AG04450 (cell line): Measurements from ENCODE around the gene KCNIP2. TPM values are rescaled to one million over a fixed set of nuclear protein-coding genes. Genes with fewer than 3 reads are reported as not detected.

Experiments used
- CTCF ChIA-PET: fragments of 300-600, 350-600 bp; formaldehyde crosslinking; extraction: SDS; loops from one replicate; lab custom pipeline; 2022; ENCODE audit warnings: antibody characterized with exemption, inconsistent platforms; lab: Charles Lee
- POLR2A ChIA-PET: fragments of 350-600 bp; formaldehyde crosslinking; extraction: SDS; loops from one replicate; lab custom pipeline; 2021; ENCODE audit warnings: antibody characterized with exemption, inconsistent platforms; lab: Yijun Ruan, JAX
- DNase-seq: peaks from one replicate; pipeline ENCODE4 v3.0.0-alpha.2; 2011; ENCODE audit warnings: low read depth, low spot score
- H3K27ac ChIP-seq: one replicate; pipeline ENCODE4 v1.5.1; 2012; ENCODE audit warnings: low read depth, low read length, control low read depth
- H3K27me3 ChIP-seq: one replicate; pipeline ENCODE4 v1.6.0; 2012; ENCODE audit warnings: low read length; ENCODE audit not compliant: control insufficient read depth, insufficient read depth
- H3K4me3 ChIP-seq: 2 replicates; pipeline ENCODE4 v1.5.1; 2011; ENCODE audit warnings: mild to moderate bottlenecking, low read depth, low read length, control low read depth
- H3K9me3 ChIP-seq: 2 replicates; pipeline ENCODE4 v1.5.1; 2012; ENCODE audit warnings: low read length; ENCODE audit not compliant: control insufficient read depth, insufficient read depth
- polyA minus RNA-seq: library from RNA; depleted of rRNA, polyadenylated mRNA; stranded (reverse); fragments of >200 nt; gene quantifications from 2 replicates; pipeline ENCODE4 v1.2.3, GENCODE V29; 2011; rRNA and poly(A)+ RNA removed
- polyA plus RNA-seq: library from polyadenylated mRNA; depleted of rRNA; stranded (reverse); fragments of >200 nt; gene quantifications from 2 replicates; pipeline ENCODE4 v1.2.3, GENCODE V29; 2011; rRNA removed
- TF ChIP-seq, protein P1 (sequence below): IDR thresholded peaks from 2 replicates; pipeline ENCODE4 v1.5.1; 2011; ENCODE audit warnings: low read depth, low read length, control low read depth, inconsistent platforms

Gene KCNIP2
- polyA plus RNA-seq (0.40 and 0.61 TPM in 2 replicates), polyA minus RNA-seq (0.74 and 1.1 TPM in 2 replicates)

- POLR2A ChIA-PET: no interaction called here
- TF ChIP-seq, protein P1, sequence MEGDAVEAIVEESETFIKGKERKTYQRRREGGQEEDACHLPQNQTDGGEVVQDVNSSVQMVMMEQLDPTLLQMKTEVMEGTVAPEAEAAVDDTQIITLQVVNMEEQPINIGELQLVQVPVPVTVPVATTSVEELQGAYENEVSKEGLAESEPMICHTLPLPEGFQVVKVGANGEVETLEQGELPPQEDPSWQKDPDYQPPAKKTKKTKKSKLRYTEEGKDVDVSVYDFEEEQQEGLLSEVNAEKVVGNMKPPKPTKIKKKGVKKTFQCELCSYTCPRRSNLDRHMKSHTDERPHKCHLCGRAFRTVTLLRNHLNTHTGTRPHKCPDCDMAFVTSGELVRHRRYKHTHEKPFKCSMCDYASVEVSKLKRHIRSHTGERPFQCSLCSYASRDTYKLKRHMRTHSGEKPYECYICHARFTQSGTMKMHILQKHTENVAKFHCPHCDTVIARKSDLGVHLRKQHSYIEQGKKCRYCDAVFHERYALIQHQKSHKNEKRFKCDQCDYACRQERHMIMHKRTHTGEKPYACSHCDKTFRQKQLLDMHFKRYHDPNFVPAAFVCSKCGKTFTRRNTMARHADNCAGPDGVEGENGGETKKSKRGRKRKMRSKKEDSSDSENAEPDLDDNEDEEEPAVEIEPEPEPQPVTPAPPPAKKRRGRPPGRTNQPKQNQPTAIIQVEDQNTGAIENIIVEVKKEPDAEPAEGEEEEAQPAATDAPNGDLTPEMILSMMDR: peak; percentile 39
- Histone ChIP-seq H3K27ac (no peak within 1 kb of the TSS), H3K4me3 (no peak within 1 kb of the TSS), H3K27me3 (peaks cover 3% of the 10 kb centered on the region), H3K9me3 (no peaks in the 10 kb centered on the region)
- DNase-seq: no peak
- CTCF ChIA-PET: interaction anchor here (0.5 to 6.3 kb wide), 7 partner anchors 12 to 201 kb away, joined by 3 to 256 read pairs (median 4); no protein-coding TSS in a partner anchor
Measured at GRCh38 chr10:101843032-101844021, at the start of gene KCNIP2. Gene KCNIP2 (minus strand): TSS chr10:101843800. CDS start chr10:101843568, 232 bp downstream.

DNA sequence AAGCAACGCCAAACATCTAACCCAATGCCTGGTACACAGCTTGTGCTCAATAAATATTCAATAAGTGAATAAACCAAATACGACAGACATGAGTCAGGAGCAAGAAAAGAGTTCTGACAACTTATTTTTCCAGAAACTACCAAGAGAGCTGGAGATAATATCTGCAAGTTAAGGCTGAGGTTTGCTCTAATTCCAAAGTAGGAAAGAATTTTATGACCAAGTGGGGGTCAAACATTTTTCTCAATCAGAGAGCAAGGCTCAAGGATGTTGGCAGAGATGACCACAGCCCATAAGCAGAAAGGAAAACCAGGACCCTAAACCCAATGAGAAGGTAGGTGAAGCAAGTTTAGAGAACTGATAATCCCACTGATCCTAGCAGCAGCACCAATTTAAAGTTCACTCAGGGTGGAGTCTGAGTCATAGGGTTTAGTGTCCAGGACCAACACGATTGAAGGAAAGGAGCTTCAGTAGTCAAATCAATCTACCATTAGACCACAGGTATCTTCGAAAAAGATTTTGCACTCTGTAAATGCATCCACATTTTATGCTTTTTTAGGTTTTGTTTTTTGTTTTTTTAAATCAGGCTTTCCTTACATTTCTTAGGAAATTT, 49.3 kb upstream of the KCNIP2 start:
- no peak overlapping the region for H3K4me3 ChIP-seq
- TF ChIP-seq, protein P1: no peak
- DNase-seq: no peak
- CTCF ChIA-PET: interaction anchor here (0.6 to 2.4 kb wide), 5 partner anchors 52 to 180 kb away, joined by 3 to 14 read pairs (median 9); no protein-coding TSS in a partner anchor
- POLR2A ChIA-PET: no interaction called here
- H3K27ac ChIP-seq: no peak overlapping the region
- H3K27me3 ChIP-seq: no peaks in the 10 kb centered on the region
- no peaks in the 10 kb centered on the region for H3K9me3 ChIP-seq

DNA sequence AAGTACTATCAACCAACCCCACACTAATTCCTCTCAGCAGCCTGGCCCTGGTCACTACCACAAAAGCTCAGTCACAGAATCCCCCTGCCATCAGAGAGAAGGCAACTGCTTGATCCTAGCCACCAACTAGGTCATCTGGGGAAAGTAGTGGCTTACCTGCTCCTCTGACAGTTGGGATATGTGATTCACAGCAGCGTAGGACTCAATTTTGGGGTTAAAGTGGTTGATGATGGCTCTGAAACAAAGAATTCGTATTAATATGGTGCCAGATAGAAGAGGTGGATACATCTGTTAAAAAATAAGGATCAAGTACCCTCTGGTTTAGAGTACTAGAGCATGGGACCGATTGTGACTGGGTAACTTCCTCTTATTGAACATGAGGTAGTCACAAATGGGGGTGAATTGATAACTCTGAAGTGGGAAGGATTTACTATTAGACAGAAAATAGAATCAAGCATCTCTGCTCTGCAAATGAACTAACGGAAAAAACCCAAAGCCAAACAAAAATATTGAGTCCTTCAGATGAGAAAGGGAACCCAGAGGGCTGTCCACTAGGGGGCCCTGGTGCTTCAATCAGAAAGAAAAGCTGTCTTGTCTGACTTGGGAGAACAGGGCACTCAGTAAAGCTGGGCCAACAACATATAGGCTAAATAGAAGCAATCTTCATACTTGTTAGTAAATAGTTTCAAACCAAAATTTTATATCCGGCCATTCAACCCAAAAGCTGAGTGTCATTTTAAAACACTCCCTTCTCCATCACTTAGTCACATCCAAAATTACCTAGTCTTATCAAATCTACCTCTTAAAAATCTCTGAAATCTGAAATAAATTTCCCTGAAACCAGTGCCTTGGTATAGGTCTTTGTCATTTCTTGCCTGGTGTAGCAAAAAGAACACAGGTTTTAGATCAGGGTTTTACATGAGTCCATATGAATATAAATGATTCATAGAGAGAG, 45.9 kb upstream of the KCNIP2 start:
- CTCF ChIA-PET: interaction anchor here (0.6 to 8.1 kb wide), 42 partner anchors 9 to 183 kb away, joined by 3 to 244 read pairs (median 5); no protein-coding TSS in a partner anchor
- Histone ChIP-seq H3K4me3 (no peak overlapping the region), H3K27me3 (no peaks in the 10 kb centered on the region), H3K27ac (no peak overlapping the region), H3K9me3 (no peaks in the 10 kb centered on the region)
- TF ChIP-seq, protein P1: peak; percentile 97
- DNase-seq: peak; percentile 61
- POLR2A ChIA-PET: interaction anchor here (0.6 kb wide), 1 partner anchor 69 kb away, joined by 3 read pairs; no protein-coding TSS in a partner anchor

- H3K4me3 ChIP-seq: no peak overlapping the region
- no peak overlapping the region for H3K27ac ChIP-seq
- no peaks in the 10 kb centered on the region for H3K27me3 ChIP-seq
- TF ChIP-seq, protein P1: no peak
- ChIA-PET CTCF (interaction anchor here (0.7 to 8.1 kb wide), 17 partner anchors 8 to 184 kb away, joined by 3 to 244 read pairs (median 6); partner anchors contain the start of gene KCNIP2), POLR2A (interaction anchor here (0.6 to 0.9 kb wide), 2 partner anchors 9 to 70 kb away, joined by 3 to 5 read pairs; partner anchors contain the start of gene OGA)
- DNase-seq: no peak
- no peaks in the 10 kb centered on the region for H3K9me3 ChIP-seq
Measured at GRCh38 chr10:101888251-101888949, 44.8 kb upstream of the KCNIP2 start.
